GM20431 (cell line): ENCODE results near the gene RDH12.

Source experiments
- in situ Hi-C: fragments of 300-500 bp; cut with MseI, MboI; formaldehyde crosslinking; loops from one replicate; pipeline ENCODE4 v1.15.0; 2020; ENCODE audit warnings: low sequenced_read_pairs; ENCODE audit not compliant: unreplicated experiment

The RDH12 gene

GRCh38 chr14:67738740-67739504 is 37.2 kb downstream of the RDH12 start:
- in situ Hi-C loops = no loop called here

- in situ Hi-C loops = no loop called here
These were observed 42.4 kb downstream of the RDH12 start for GRCh38 chr14:67744046-67744445.

GRCh38 chr14:67746927-67747326 is 45.2 kb downstream of the RDH12 start:
- in situ Hi-C loops = no loop called here

GRCh38 chr14:67748312-67748711 is 46.6 kb downstream of the RDH12 start:
- in situ Hi-C loops = no loop called here

GRCh38 chr14:67749341-67750084 is 47.8 kb downstream of the RDH12 start:
- in situ Hi-C loops = no loop called here

- in situ Hi-C loops = no loop called here
These were observed 54.8 kb downstream of the RDH12 start for GRCh38 chr14:67756496-67756895.

- in situ Hi-C loops = no loop called here
These were observed 55.5 kb downstream of the RDH12 start for GRCh38 chr14:67757175-67757574.

- in situ Hi-C loops = no loop called here
These were observed 58.2 kb downstream of the RDH12 start for GRCh38 chr14:67759916-67760315.

GRCh38 chr14:67762051-67762450 is 60.4 kb downstream of the RDH12 start:
- in situ Hi-C loops = no loop called here

- in situ Hi-C loops = no loop called here
These were observed 61.6 kb downstream of the RDH12 start for GRCh38 chr14:67763158-67763822.

- in situ Hi-C loops = no loop called here
These were observed 62.8 kb downstream of the RDH12 start for GRCh38 chr14:67764496-67764895.

- in situ Hi-C loops = no loop called here
These were observed 63.6 kb downstream of the RDH12 start for GRCh38 chr14:67765192-67765834.

GRCh38 chr14:67766035-67766680 is 64.5 kb downstream of the RDH12 start:
- in situ Hi-C loops = no loop called here

- in situ Hi-C loops = no loop called here
These were observed 66.5 kb downstream of the RDH12 start for GRCh38 chr14:67768219-67768618.

GRCh38 chr14:67773844-67774377 is 72.2 kb downstream of the RDH12 start:
- in situ Hi-C loops = no loop called here

GRCh38 chr14:67776653-67777322 is 75.1 kb downstream of the RDH12 start:
- in situ Hi-C loops = no loop called here

GRCh38 chr14:67778792-67779191 is 77.1 kb downstream of the RDH12 start:
- in situ Hi-C loops = no loop called here

- in situ Hi-C loops = no loop called here
These were observed 80.4 kb downstream of the RDH12 start for GRCh38 chr14:67782090-67782489.
